Progenitor cell of endocrine pancreas (in vitro differentiated cells): ENCODE results near the gene PLCG1. TPM values are rescaled to one million over a fixed set of nuclear protein-coding genes. Genes with fewer than 3 reads are reported as not detected.

Source experiments
- DNase-seq: peaks from one replicate; pipeline ENCODE4 v3.0.0; 2021; ENCODE audit warnings: low spot score; ENCODE audit not compliant: unreplicated experiment
- H3K27ac Mint-ChIP-seq: 2 replicates; pipeline ENCODE4 v1.8.0; 2021; ENCODE audit warnings: mild to moderate bottlenecking, moderate library complexity, mixed read lengths
- H3K27me3 Mint-ChIP-seq: 2 replicates; pipeline ENCODE4 v1.8.0; 2021; ENCODE audit warnings: mixed read lengths
- H3K36me3 Mint-ChIP-seq: 2 replicates; pipeline ENCODE4 v1.8.0; 2022; ENCODE audit warnings: mixed read lengths; ENCODE audit not compliant: insufficient read depth
- H3K4me1 Mint-ChIP-seq: 2 replicates; pipeline ENCODE4 v1.8.0; 2021; ENCODE audit warnings: low read depth, mixed read lengths
- H3K4me3 Mint-ChIP-seq: 2 replicates; pipeline ENCODE4 v1.8.0; 2021; ENCODE audit warnings: low read depth, mild to moderate bottlenecking, moderate library complexity, mixed read lengths
- H3K9me3 Mint-ChIP-seq: 2 replicates; pipeline ENCODE4 v1.8.0; 2021; ENCODE audit warnings: low read depth, mixed read lengths
- total RNA-seq: library from RNA; stranded (reverse); gene quantifications from 2 replicates; pipeline ENCODE4 v1.2.1, GENCODE V29; 2021
- TF ChIP-seq, protein P1 (sequence below): fragments of 200-600 bp; sonication (generic); IDR thresholded peaks from one replicate; pipeline ENCODE4 v1.5.0; 2021; ENCODE audit warnings: antibody characterized with exemption, mild to moderate bottlenecking; ENCODE audit not compliant: unreplicated experiment

PLCG1 gene
- total RNA-seq, 1 donor from 2014 or later, result 395 TPM

DNA sequence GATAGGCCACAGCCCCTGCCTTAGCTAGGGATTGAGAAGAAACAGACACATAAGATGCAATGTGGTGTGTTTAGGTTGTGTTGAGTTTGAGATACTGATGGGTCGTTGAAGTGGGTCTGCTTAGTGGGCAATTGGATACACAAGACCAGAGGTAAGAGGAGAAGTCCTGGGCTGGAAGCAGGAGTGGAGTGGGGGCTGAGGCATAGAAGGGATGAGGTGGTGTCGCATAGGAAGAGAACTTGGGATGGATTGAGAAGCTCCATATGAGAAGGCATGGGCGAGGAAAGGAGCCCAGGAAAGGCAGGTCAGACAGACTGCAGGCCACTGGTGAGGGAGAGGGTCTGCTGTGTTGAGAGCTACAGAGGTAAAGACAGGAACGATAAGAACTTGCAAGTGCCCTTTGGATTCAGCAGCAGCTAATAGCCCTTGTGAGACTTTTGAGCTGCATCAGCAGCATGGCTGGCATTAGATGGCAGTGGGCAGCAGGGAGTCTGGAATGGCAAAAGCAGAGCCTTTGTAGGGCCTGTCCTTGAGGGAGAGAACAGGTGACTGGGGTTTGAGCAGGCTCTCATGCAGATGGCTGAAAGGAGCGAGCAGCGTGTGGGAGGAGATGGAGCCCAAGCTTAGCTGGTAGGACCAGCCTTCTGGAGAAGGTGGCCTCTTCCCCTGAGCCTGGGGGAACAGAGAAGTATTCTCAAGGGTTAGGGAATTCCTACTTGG is 33.2 kb downstream of the PLCG1 start:
- Mint-ChIP-seq H3K4me3 (no peak overlapping the region), H3K4me1 (no peaks in the 10 kb centered on the region), H3K27me3 (no peaks in the 10 kb centered on the region), H3K27ac (peak overlapping the region; percentile 42), H3K9me3 (no peaks in the 10 kb centered on the region), H3K36me3 (peaks cover 35% of the 10 kb centered on the region)
- no peak for DNase-seq
- TF ChIP-seq, protein P1, sequence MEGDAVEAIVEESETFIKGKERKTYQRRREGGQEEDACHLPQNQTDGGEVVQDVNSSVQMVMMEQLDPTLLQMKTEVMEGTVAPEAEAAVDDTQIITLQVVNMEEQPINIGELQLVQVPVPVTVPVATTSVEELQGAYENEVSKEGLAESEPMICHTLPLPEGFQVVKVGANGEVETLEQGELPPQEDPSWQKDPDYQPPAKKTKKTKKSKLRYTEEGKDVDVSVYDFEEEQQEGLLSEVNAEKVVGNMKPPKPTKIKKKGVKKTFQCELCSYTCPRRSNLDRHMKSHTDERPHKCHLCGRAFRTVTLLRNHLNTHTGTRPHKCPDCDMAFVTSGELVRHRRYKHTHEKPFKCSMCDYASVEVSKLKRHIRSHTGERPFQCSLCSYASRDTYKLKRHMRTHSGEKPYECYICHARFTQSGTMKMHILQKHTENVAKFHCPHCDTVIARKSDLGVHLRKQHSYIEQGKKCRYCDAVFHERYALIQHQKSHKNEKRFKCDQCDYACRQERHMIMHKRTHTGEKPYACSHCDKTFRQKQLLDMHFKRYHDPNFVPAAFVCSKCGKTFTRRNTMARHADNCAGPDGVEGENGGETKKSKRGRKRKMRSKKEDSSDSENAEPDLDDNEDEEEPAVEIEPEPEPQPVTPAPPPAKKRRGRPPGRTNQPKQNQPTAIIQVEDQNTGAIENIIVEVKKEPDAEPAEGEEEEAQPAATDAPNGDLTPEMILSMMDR, result no peak

DNA sequence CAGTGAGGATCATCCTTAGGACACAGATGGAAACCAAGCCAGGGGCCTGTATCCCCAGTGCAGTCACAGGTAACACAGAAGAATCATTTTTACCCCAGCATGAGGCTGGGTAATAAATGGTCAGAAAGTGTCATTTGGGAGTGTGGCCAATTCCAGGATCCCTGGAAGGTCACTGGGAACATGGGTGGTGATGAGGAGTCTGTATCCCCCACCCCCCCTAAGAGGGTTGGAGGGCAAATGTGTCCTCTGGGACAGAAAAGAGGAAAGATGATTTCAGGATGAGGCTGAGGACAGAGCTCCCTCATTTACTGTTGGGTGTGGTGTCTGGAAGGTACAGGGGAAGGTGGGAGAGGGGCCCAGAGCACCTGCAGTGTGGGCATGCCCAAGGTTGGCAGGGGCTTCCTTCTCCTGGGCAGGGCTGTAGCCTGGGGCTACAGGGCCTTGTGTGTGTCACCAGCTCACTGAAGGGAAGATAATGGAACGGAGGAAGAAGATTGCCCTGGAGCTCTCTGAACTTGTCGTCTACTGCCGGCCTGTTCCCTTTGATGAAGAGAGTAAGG is 34.5 kb downstream of the PLCG1 start:
- TF ChIP-seq, protein P1, result no peak
- no peak for DNase-seq
- no peaks in the 10 kb centered on the region for H3K27me3 Mint-ChIP-seq
- peaks cover 32% of the 10 kb centered on the region for H3K36me3 Mint-ChIP-seq
- no peak overlapping the region for H3K4me3 Mint-ChIP-seq
- no peaks in the 10 kb centered on the region for H3K9me3 Mint-ChIP-seq
- no peaks in the 10 kb centered on the region for H3K4me1 Mint-ChIP-seq
- no peak overlapping the region for H3K27ac Mint-ChIP-seq

DNA sequence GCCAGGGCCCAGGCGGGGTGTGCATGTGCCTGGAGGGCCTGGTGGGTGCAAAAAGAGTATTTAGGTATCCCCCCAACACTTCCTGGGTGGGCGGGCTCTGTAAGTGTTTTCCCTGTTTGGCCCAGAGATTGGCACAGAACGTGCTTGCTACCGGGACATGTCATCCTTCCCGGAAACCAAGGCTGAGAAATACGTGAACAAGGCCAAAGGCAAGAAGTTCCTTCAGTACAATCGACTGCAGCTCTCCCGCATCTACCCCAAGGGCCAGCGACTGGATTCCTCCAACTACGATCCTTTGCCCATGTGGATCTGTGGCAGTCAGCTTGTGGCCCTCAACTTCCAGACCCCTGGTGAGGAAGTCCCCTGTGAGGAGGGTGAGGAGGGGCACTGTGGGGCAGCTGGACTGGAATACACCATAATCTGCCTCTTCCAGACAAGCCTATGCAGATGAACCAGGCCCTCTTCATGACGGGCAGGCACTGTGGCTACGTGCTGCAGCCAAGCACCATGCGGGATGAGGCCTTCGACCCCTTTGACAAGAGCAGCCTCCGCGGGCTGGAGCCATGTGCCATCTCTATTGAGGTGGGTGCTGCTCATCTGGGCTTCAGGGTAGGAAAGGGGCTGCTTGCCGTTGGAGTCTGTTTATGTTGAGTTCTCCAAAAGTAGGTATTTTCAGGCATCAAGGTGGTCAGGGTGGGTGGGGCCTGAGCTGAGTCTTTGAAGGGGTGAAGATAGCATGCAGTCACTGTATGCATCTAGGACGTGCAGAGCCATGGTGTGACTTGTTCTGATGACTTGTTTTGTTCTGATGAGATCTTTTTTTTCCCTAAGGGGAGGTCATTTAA is 35.2 kb downstream of the PLCG1 start:
- Mint-ChIP-seq H3K4me3 (no peak overlapping the region), H3K9me3 (no peaks in the 10 kb centered on the region), H3K36me3 (peaks cover 26% of the 10 kb centered on the region), H3K27me3 (no peaks in the 10 kb centered on the region), H3K4me1 (no peaks in the 10 kb centered on the region), H3K27ac (no peak overlapping the region)
- TF ChIP-seq, protein P1, result no peak
- no peak for DNase-seq

DNA sequence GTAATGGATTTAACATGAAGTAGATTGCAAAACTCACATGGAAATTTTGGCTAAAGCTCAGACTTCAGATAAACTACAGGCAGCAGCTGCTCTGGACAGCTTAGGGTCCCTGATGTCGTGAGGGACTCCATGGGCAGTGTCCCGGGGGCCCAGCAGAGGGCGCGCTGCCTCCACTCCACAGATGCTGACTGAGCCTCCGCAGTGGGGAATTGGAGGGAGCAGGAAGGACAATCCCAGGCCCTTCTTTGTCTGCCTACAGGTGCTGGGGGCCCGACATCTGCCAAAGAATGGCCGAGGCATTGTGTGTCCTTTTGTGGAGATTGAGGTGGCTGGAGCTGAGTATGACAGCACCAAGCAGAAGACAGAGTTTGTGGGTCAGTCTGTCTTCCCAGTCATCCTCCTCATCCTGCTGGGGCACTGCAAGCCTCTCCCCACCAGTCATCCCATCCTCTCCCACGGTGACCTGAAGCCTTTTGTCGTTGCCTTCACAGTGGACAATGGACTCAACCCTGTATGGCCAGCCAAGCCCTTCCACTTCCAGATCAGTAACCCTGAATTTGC is 35.9 kb downstream of the PLCG1 start:
- H3K27ac Mint-ChIP-seq, result peak overlapping the region; percentile 71
- no peaks in the 10 kb centered on the region for H3K9me3 Mint-ChIP-seq
- peak; percentile 76 for DNase-seq
- no peak overlapping the region for H3K4me3 Mint-ChIP-seq
- no peaks in the 10 kb centered on the region for H3K27me3 Mint-ChIP-seq
- peaks cover 27% of the 10 kb centered on the region for H3K36me3 Mint-ChIP-seq
- TF ChIP-seq, protein P1, result peak; percentile 91
- no peaks in the 10 kb centered on the region for H3K4me1 Mint-ChIP-seq

DNA sequence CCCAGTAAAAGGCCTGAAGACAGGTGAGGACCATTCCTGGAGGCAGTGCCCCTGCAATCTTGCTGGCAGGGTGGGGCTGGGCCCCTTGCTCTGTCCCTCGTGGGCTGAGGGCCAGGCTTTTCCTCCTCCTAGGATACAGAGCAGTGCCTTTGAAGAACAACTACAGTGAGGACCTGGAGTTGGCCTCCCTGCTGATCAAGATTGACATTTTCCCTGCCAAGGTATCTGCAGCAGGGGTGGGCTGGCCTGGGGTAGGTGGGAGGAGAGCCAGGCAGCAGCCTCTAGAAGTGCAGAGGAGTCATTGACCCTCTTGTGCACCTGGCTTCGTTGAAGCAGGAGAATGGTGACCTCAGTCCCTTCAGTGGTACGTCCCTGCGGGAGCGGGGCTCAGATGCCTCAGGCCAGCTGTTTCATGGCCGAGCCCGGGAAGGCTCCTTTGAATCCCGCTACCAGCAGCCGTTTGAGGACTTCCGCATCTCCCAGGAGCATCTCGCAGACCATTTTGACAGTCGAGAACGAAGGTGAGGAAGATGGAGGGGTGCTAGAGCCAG is 36.5 kb downstream of the PLCG1 start:
- Mint-ChIP-seq H3K4me1 (no peaks in the 10 kb centered on the region), H3K4me3 (no peak overlapping the region), H3K27ac (peak overlapping the region; percentile 71), H3K36me3 (peaks cover 27% of the 10 kb centered on the region), H3K9me3 (no peaks in the 10 kb centered on the region), H3K27me3 (no peaks in the 10 kb centered on the region)
- TF ChIP-seq, protein P1, result no peak
- DNase-seq, result peak; percentile 7
